Inferior parietal cortex (tissue), 1 donor: ENCODE measurements around the gene LEF1.

Experiments
- DNase-seq: peaks from one replicate; pipeline ENCODE4 v3.0.0-alpha.2; 2016; ENCODE audit errors: extremely low spot score

Gene LEF1

DNA sequence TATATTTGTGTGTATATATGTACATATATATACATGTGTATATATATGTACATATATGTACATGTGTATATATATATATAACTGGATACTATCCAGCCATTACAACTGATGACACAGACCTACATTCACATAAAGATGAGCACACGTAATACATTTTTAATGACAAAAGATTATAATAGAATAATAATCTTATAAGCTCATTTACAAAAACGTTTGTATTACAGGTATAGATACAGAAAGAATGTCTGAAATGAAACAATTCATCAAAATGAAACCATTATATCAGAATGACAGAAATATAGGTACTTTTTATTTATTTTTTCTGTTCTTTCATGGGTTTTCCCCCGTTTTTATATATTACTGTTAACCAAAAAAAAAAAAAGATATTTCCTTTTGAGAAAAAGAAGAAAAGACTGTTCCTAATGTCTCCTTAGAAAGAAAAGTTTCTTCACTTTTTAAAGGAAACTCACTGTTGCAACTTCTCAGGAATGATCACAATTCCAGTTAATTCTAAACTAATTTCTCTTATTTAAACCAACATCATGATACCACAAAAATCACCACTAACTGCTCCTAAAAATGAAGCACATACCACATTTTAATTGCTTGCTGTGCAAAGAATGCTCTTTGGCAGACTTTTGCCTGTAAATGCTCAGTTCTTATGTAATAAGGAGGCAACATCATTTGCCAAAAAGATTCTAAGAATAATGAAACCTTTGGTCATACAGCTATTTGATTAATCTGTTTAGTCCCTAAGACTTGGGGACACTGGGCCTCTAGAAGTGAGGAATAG lies 18.9 kb downstream of the LEF1 start:
- DNase-seq = no peak

- DNase-seq = no peak
Observed at GRCh38 chr4:108148316-108148715, 20.4 kb downstream of the LEF1 start.

- DNase-seq = no peak
Observed at GRCh38 chr4:108146819-108147218, 21.9 kb downstream of the LEF1 start.

- DNase-seq = no peak
Observed at GRCh38 chr4:108146336-108146735, 22.4 kb downstream of the LEF1 start.

DNA sequence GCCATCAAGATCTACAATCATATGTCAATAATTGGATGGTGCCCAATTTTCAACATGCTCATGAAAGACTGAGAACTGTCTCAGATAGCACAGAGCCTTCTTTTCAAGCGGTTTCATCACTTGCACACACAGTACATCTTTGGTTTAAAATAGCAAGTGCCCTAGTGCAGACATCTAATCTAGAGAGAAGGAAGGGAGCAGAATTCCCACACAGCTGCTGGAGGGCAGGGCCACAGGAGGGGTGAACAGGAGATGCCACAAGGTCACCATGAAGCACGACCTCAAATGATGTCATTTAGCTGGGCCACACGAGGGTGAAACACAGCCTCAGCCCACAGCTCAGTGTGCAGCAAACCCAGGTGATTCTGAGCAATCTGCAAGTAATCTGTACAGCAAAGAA lies 24.3 kb downstream of the LEF1 start:
- no peak for DNase-seq

- no peak for DNase-seq
Observed at GRCh38 chr4:108143515-108143914, 25.2 kb downstream of the LEF1 start.

GRCh38 chr4:108142870-108143269 lies 25.9 kb downstream of the LEF1 start:
- DNase-seq = no peak

- no peak for DNase-seq
Observed at GRCh38 chr4:108141213-108141950, 27.4 kb downstream of the LEF1 start.

DNA sequence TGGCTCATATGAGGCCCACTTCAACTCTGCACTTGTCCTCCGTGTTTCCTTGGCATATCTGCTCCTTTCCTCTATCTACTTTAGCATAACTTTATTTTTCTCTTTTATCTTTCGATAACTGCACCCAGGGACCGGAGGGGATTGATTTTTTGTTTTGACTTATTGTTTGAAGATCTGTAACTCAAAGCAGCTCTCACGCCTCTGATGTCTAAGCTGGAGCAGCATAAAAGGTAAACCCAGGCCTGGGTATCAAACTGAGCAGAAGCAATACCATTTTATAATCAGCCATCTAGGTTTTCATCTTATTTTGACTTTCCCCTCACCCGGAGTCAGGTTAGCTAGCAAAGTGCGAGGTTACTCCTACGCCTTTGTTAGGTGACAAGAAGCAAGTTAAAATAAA lies 28.4 kb downstream of the LEF1 start:
- DNase-seq = no peak

DNA sequence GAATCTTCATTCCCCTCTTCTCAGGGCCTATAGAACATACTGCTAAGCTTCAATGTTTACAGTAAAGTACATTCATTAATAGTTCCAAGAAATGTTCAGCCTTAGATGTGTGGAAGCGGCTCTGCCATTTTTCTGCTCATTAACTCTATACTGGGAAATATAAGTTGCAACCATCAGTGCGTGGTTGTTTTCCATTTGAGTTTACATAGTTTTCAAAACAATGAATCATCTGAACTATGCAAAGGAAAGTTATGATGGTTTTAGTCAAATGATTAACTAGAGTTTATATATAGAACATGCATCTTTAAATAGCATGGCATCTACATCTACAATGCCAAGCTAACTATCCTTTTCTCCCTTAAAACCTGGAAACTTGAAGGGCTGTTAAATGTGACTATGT lies 29.6 kb downstream of the LEF1 start:
- no peak for DNase-seq

- DNase-seq = no peak
Observed at GRCh38 chr4:108135549-108136209, 33.1 kb downstream of the LEF1 start.

GRCh38 chr4:108130955-108131354 lies 37.8 kb downstream of the LEF1 start:
- DNase-seq = no peak

DNA sequence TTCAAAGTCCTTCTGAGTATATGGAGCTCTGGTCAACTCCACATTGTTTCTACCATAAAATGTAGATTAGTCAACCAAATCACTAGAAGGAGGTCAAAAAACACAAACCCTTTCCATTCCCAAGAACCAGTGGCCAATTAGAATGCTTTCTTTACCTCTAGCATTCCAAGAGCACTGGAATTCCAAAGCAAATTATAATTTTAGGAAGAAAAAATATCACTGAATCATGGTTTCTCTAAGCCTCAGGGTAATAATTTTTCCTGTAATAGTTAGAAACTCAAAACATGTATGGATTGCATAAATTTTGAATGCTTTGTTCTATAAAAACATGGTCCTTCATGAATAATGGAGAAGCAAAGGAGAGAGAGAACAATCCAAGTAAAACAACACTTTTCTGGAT lies 39.5 kb downstream of the LEF1 start:
- no peak for DNase-seq

DNA sequence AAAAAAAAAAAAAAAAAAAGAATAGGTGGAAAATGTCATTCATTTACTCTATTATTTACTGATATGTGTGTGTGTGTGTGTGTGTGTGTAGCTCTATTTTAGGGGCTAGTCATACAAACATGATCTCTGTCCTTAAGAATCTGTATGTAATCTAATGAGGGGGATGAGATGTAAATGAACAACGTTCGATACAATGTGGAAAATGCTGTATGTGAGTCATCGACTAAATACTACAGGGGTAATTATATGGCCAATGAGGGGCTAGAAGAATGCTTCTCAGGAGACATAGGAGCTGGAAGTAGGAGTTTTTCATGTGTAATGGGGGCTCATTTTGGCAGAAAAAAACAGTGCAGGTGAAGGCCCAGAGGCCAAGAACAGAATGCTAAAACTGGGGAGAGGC lies 41.9 kb downstream of the LEF1 start:
- no peak for DNase-seq

GRCh38 chr4:108120789-108121188 lies 47.9 kb downstream of the LEF1 start:
- DNase-seq = no peak

DNA sequence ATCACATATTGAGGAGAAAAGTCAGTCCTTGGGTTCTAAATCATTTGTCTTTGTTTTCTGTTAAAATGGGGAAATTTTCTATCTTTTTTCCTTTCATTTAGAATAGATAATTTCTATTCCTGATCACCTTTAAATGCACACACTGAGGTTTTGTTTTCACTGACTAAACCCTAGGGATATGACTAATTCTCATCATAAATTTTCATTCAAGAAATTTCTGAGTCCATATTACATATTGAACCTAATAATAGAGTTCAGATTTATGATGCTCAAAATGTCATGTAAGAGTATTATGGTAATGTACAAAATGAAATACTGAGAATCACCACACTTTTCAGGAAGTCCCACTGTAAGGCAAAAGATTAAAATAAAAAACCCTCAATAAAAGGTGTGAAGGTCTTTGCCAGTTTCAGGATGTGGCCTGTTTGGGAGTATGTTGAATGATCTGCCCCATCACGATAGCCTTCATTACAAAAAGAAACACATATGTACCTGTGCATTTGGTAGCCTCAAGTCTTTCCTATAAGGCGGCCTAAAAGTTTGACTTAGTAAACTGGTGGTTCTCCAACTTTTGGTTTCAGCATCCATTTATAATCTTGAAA lies 49.4 kb downstream of the LEF1 start:
- DNase-seq = no peak

- no peak for DNase-seq
Observed at GRCh38 chr4:108118505-108118904, 50.2 kb downstream of the LEF1 start.

GRCh38 chr4:108117418-108118182 lies 51.1 kb downstream of the LEF1 start:
- DNase-seq = no peak

DNA sequence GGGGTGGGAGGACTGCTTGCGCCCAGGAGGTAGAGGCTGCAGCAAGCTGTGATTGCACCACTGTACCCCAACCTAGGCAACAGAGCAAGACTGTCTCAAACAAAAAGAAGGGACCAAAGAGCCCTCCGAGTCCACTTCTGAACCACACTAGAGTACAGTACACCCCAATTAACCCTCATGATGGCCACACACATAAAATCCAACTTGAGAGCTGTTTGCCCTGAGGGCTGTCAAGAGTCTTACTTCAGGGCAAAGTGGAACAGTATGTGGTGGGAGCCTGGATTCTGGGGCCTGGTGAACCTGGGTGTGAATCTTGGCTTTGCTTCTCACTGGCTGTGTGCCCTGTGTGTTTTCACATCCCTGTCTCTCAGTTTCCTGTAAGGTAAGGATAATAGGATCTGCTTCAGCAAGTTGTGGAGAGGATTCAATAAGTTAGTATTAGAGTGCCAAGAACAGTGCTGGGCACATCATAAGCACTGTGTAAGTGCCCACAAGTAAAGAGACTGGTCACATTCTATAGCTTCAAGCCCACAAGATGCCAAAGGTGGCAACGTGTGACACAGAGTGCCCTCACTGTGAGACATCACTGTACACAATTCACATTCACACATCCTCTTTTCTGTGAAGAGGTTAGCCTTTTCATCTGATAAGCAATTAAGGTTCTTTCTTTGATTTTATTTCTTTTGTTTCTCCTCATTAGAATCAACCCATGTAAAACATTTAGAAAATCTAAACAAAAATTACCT lies 52.1 kb downstream of the LEF1 start:
- DNase-seq = no peak

DNA sequence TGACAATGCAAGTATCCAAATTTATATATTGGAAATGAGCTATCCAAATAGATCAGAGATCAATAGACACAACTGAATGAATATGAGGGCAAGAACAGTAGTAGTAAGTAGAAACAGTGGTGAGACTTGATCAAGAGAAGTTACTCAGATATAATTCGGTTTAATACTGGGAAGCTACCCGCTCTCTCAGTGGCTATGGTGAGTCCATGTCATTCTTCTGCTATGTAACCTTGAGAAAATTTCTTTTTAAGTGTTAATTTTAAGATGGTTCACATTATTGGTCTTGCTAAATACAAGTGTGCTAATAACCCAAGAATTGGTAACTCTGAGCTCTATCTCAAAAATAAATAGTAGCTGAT lies 53.6 kb downstream of the LEF1 start:
- no peak for DNase-seq

DNA sequence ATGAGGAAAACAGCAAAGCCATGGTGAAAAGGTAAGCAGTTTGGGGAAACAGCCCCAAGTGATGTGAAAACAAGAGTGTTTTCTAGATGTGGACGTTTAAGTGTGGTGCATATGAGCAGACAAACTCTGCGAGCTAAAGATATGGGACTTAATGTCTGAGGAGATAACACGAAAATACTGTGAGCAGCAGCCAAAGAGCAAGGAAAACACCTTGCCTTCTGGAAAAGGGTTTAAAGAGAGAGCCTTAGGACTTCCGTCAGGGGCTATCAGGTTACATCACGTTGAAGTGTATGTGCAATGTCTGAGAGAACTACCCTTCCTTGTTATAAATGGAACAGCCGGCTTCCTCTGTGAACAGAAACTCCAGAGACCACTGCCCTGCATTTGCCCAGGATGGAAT lies 54.2 kb downstream of the LEF1 start:
- peak; percentile 15 for DNase-seq
